ENCODE results near the gene ATP1B2. TPM values are rescaled to one million over a fixed set of nuclear protein-coding genes. Genes with fewer than 3 reads are reported as not detected.
"Not testable (repeated sequence)": the region's sequence is repeated elsewhere in the genome, so short reads cannot be mapped to it uniquely, and the experiment has no call there.

ATP1B2 gene, protein sequence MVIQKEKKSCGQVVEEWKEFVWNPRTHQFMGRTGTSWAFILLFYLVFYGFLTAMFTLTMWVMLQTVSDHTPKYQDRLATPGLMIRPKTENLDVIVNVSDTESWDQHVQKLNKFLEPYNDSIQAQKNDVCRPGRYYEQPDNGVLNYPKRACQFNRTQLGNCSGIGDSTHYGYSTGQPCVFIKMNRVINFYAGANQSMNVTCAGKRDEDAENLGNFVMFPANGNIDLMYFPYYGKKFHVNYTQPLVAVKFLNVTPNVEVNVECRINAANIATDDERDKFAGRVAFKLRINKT
- total RNA-seq (2014; rRNA removed; shearing (Covaris generic)): not detected in 2 replicates

GRCh38 chr17:7650509-7651096, at the start of gene ATP1B2:
ATP1B2 (plus strand) TSS chr17:7650926; CDS start chr17:7651519, 593 bp downstream.
- DNase-seq (ENCODE audit: low spot score): no peak

DNA sequence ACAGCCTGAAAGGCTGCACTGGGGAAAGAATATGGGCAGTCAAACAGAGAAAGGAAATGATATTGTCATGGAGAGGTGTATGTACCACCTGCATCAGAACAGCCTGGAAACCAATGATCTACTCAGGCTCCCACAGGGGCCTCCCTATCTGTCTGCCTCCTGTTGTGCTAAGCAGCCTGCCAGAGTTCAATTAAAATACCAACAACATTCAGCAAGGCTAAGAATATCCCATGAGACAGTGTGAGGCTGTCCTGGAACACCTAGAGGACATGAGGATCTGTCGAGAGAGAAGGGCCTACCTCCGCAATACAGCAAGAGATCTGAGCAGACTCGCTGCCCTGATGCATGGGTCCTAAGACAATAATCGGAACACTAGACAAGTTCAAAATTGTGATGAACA, 44.4 kb upstream of the ATP1B2 start:
- no peak for DNase-seq (ENCODE audit: low spot score)

- no peak for DNase-seq (ENCODE audit: low spot score)
These were observed 40.1 kb upstream of the ATP1B2 start for GRCh38 chr17:7610641-7611040.

GRCh38 chr17:7611635-7612293, 39.0 kb upstream of the ATP1B2 start:
- no peak for DNase-seq (ENCODE audit: low spot score)

- no peak for DNase-seq (ENCODE audit: low spot score)
These were observed 38.5 kb upstream of the ATP1B2 start for GRCh38 chr17:7612294-7612640.

DNA sequence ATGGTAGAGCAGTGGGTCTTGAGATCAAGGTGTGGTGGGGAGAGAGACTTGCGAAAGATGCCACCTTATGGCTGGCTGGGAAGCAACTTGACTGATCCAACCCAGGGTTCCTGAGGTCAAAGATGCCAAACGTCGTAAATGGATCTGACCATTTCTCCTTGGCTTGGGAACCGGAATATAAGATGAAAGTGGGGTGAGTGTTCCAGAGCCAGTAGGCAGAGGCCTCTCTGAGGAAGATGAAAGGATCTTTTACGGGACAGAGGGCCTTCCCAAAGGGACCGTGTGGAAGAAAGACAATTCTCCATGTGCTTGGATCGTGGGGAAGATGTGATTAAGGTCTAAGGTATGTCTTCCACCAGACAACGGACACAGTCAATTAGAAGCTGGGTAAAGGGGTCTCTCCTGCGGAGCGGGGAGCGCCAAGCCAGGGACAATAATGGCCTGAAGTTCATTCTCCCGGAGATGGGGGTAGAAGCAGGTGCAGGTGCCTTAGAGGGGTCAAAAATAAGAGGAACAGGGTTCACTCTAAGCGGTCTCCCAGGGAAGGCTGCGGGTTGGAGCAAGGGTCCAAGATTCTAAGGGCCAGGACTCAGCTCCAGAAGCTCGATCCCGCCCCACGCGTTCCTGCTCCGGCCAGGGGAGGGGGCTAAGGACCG, 36.8 kb upstream of the ATP1B2 start:
- DNase-seq (ENCODE audit: low spot score): no peak

- DNase-seq (ENCODE audit: low spot score): peak; percentile 97
These were observed 36.1 kb upstream of the ATP1B2 start, which contains the start of gene FXR2 for GRCh38 chr17:7614425-7615264. FXR2 (minus strand) TSS chr17:7614897; CDS start chr17:7614532, 365 bp downstream.

DNA sequence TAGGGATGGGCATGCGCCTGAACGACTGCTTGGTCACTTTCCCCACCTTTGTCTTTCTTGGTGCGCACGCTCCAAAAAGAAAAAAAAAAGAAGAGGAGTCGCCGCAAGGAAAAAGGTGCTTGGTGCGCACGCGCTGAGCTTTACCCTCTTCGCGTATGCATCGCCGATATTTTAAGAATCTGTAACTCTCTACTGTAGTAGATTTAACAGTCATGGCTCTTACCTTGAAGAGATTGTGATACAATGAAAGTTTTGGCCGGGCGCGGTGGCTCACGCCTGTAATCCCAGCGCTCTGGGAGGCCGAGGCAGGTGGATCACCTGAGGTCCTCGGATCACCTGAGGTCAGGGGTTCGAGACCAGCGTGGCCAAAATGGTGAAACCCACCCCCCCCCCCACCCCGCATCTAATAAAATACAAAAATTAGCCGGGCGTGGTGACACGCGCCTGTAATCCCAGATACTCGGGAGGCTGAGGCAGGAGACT, 35.4 kb upstream of the ATP1B2 start:
- DNase-seq (ENCODE audit: low spot score): no peak

- no peak for DNase-seq (ENCODE audit: low spot score)
These were observed 32.1 kb upstream of the ATP1B2 start for GRCh38 chr17:7618608-7619007.

GRCh38 chr17:7620835-7621234, 29.9 kb upstream of the ATP1B2 start:
- no peak for DNase-seq (ENCODE audit: low spot score)

- no peak for DNase-seq (ENCODE audit: low spot score)
These were observed 27.1 kb upstream of the ATP1B2 start for GRCh38 chr17:7623661-7624060.

DNA sequence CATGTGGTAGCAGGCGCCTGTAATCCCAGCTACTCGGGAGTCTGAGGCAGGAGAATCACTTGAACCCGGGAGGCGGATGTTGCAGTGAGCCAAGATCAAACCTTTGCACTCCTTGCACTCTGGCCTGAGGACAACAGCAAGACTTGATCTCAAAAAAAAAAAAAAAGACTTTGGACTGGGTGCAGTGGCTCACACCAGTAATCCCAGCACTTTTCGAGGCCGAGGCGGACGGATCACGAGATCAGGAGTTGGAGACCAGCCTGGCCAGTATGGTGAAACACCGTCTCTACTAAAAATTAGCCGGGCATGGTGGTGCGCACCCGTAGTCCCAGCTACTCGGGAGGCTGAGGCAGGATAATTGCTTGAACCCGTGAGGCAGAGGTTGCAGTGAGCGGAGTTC, 25.0 kb upstream of the ATP1B2 start:
- not testable (repeated sequence) for DNase-seq (ENCODE audit: low spot score)

GRCh38 chr17:7626307-7626706, 24.4 kb upstream of the ATP1B2 start:
- no peak for DNase-seq (ENCODE audit: low spot score)

DNA sequence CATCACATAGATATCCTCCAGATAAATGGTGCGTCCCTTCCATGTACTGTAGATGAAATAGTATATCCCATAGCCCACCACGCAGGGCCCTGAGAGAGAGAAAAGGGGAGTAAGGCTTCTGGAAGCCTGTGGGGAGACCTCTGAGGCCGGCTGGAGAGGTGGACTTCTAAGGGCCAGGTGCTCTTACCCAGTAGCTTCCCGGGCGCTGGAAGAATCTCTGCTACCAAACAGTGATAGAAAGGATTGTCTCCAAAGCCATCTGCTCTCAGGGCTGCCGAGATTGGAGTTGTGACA, 23.8 kb upstream of the ATP1B2 start:
- DNase-seq (ENCODE audit: low spot score): no peak

DNA sequence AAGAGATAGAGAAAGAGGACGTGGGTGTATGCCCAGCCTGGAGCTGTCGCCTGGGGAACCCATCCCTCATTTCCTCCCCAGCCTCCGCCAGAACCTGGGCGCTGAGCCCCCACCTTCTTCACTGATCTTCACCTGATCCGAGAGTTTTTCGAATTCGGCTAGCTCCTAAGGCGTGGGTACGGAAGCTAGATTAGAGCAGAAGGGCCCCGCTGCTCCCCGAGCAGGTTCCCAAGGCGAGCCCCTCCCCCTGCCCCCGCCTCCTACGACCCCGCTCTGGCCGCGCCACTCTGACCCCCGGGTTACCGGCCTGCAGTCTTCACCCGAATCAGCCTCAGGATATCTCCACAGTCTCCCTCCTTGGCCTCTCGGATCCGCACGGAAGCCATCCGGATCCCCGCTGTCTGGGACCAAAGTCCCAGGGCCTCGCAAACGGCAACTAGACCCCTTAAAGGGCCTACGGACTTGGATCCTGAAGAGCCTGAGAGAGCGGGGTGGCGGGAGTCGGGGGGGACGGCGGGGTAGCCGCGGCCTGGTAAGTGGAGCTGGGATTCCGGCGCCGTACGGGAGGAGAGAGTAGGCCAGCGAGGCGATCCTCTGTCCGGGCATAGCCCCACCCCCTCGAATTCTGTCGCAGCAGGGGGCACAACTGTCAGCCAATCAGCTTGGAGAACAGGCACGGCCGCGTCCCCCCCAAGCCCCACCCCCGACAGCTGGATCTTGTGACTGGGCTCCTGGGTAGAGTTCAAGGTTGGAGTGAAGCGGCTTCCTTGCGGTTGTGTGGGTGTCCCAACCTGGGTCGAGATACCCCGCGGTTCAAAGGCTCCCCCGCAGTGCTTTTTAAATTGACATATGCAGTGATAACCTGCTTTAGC, 23.2 kb upstream of the ATP1B2 start, which contains the start of gene SAT2:
Gene SAT2 (minus strand): TSS at position 572 of the 872 bp plus-strand sequence. CDS start 186 bp downstream, at position 386.
- peak; percentile 75 for DNase-seq (ENCODE audit: low spot score)

- no peak for DNase-seq (ENCODE audit: low spot score)
These were observed 20.7 kb upstream of the ATP1B2 start, which contains the start of gene SHBG for GRCh38 chr17:7629939-7630571. SHBG (plus strand) TSS chr17:7630135; CDS start chr17:7630173, 38 bp downstream.

DNA sequence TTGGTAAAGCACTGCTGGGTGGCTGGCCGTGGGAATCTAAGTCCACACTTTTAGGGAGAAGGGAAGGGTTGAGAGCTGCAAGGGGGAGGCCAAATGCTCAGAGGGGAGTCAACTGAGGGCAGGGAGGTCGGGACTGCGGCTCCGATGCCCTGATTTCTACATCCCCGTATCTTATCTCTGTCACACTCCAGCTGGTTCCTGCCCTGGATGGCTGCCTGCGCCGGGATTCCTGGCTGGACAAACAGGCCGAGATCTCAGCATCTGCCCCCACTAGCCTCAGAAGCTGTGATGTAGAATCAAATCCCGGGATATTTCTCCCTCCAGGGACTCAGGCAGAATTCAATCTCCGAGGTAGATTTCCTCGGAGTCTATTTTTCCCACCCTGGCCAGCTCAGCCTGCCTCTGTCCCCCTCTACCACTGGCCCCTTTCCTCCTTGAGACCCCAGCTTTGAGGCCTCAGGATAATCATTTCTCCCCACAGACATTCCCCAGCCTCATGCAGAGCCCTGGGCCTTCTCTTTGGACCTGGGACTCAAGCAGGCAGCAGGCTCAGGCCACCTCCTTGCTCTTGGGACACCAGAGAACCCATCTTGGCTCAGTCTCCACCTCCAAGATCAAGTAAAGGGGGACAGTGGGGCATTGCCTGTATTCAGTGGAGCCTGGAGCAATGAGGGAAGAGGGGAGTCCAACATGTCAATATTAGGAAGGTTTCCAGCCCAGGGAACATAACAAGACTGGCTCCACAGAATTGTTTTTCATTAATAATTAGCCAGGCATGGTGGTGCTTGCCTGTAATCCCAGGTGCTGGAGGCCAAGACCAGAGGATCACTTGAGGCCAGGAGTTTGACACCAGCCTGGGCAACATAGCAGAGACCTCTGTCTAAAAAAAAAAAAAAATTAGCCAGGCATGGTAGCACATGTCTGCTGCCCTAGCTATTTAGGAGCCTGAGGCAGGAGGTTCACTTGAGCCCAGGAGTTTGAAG, 19.0 kb upstream of the ATP1B2 start:
- no peak for DNase-seq (ENCODE audit: low spot score)

GRCh38 chr17:7632492-7632894, 18.2 kb upstream of the ATP1B2 start:
- peak; percentile 24 for DNase-seq (ENCODE audit: low spot score)

GRCh38 chr17:7633093-7633492, 17.6 kb upstream of the ATP1B2 start:
- no peak for DNase-seq (ENCODE audit: low spot score)
